Esophagus squamous epithelium (tissue), 4 donors: ENCODE data around the gene MUL1.

Experiments used
- POLR2A ChIP-seq, 4 donors: fragments of 450-650 bp; IDR thresholded peaks; one replicate each; pipeline ENCODE4 v1.6.1; 2017; ENCODE audit warnings: antibody characterized with exemption in 4 of 4, mild to moderate bottlenecking in 4 of 4, moderate library complexity in 3 of 4
- TF ChIP-seq, protein P1 (sequence below), 6 experiments: fragments of 450-650 bp in 4 of 6; fragments of 200-600 bp in 2 of 6; sonication (generic) in 2 of 6; IDR thresholded peaks; one replicate each; pipeline ENCODE4 v1.5.1; 2016 to 2019; ENCODE audit warnings: antibody characterized with exemption in 6 of 6, mild to moderate bottlenecking in 4 of 6, moderate library complexity in 4 of 6

DNA sequence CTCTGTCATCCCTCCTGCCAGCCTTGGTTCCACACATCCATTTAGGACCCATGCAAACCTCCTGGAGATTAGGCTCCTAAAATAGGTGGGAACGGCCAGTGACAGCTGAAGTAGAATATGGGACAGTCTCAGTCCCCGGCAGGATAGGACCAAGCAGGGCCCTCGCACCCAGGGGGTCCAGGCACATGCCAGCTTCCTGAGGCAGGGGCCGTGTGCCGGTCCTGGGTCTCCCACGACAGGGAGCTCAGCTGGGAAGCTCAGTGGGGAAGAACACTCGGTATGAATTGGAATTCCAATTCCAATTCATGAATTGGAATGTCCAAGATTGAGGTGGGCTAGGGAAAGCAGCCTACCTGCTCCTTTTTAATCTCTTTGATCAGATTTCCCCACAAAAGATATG, 9.8 kb downstream of the MUL1 start:
- TF ChIP-seq, protein P1, sequence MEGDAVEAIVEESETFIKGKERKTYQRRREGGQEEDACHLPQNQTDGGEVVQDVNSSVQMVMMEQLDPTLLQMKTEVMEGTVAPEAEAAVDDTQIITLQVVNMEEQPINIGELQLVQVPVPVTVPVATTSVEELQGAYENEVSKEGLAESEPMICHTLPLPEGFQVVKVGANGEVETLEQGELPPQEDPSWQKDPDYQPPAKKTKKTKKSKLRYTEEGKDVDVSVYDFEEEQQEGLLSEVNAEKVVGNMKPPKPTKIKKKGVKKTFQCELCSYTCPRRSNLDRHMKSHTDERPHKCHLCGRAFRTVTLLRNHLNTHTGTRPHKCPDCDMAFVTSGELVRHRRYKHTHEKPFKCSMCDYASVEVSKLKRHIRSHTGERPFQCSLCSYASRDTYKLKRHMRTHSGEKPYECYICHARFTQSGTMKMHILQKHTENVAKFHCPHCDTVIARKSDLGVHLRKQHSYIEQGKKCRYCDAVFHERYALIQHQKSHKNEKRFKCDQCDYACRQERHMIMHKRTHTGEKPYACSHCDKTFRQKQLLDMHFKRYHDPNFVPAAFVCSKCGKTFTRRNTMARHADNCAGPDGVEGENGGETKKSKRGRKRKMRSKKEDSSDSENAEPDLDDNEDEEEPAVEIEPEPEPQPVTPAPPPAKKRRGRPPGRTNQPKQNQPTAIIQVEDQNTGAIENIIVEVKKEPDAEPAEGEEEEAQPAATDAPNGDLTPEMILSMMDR (IDR thresholded peaks at IDR 0.05) = no peak
- TF ChIP-seq POLR2A (IDR thresholded peaks at IDR 0.05) = no peak
